Neural cell (in vitro differentiated cells): Measurements from ENCODE around the gene ANKRD62. TPM values are rescaled to one million over a fixed set of nuclear protein-coding genes. Genes with fewer than 3 reads are reported as not detected.

Experiments
- H2AFZ ChIP-seq: fragments of 200-600, 300-800 bp; sonication (generic), shearing (Covaris generic); 2 replicates; pipeline ENCODE4 v1.6.0; 2014; ENCODE audit warnings: low read depth, mild to moderate bottlenecking, antibody characterized with exemption, low read length, moderate library complexity
- H3F3A ChIP-seq: fragments of 200-600 bp; shearing (Covaris generic); 2 replicates; pipeline ENCODE4 v1.6.1; 2016; ENCODE audit warnings: mild to moderate bottlenecking, moderate library complexity, mixed read lengths, antibody characterized with exemption, low read length; ENCODE audit not compliant: insufficient read depth, poor library complexity, severe bottlenecking
- H3K27ac ChIP-seq: fragments of 200-600, 300-800 bp; sonication (generic), shearing (Covaris generic); 2 replicates; pipeline ENCODE4 v1.5.1; 2014; ENCODE audit warnings: mild to moderate bottlenecking, low read length, moderate library complexity
- H3K27me3 ChIP-seq: fragments of 300-800, 200-600 bp; sonication (generic), shearing (Covaris generic); 2 replicates; pipeline ENCODE4 v1.6.0; 2014; ENCODE audit warnings: mild to moderate bottlenecking, low read depth, low read length, moderate library complexity; ENCODE audit not compliant: insufficient read depth
- H3K36me3 ChIP-seq: fragments of 300-800, 200-600 bp; sonication (generic), shearing (Covaris generic); 2 replicates; pipeline ENCODE4 v1.5.1; 2014; ENCODE audit warnings: mild to moderate bottlenecking, antibody characterized with exemption, low read length, moderate library complexity; ENCODE audit not compliant: insufficient read depth
- H3K4me2 ChIP-seq: fragments of 300-800, 200-600 bp; sonication (generic), shearing (Covaris generic); 2 replicates; pipeline ENCODE4 v1.6.0; 2014; ENCODE audit warnings: mild to moderate bottlenecking, low read length
- H3K4me3 ChIP-seq: fragments of 300-800, 200-600 bp; sonication (generic), shearing (Covaris generic); 2 replicates; pipeline ENCODE4 v1.5.1; 2014; ENCODE audit warnings: mild to moderate bottlenecking, low read length, moderate library complexity
- H3K79me2 ChIP-seq: fragments of 200-600 bp; shearing (Covaris generic); replicated peaks from 2 replicates; pipeline ENCODE4 v1.6.0; 2014; ENCODE audit warnings: mild to moderate bottlenecking, low read length, moderate library complexity; ENCODE audit not compliant: insufficient read depth
- H3K9ac ChIP-seq: fragments of 300-800, 200-600 bp; sonication (generic), shearing (Covaris generic); 2 replicates; pipeline ENCODE4 v1.6.1; 2016; ENCODE audit warnings: mild to moderate bottlenecking, low read length, mixed read lengths
- H3K9me2 ChIP-seq: fragments of 200-600 bp; shearing (Covaris generic); 2 replicates; pipeline ENCODE4 v1.6.1; 2016; ENCODE audit warnings: mild to moderate bottlenecking, low read length, mixed read lengths; ENCODE audit not compliant: insufficient read depth
- H3K9me3 ChIP-seq: fragments of 200-600, 300-800 bp; sonication (generic), shearing (Covaris generic); 2 replicates; pipeline ENCODE4 v1.6.1; 2016; ENCODE audit warnings: mild to moderate bottlenecking, mixed run types, low read length, moderate library complexity, mixed read lengths
- H4K20me1 ChIP-seq: fragments of 200-600 bp; shearing (Covaris generic); 2 replicates; pipeline ENCODE4 v1.6.1; 2016; ENCODE audit warnings: mild to moderate bottlenecking, mixed run types; ENCODE audit not compliant: insufficient read depth
- CTCF ChIP-seq: fragments of 450-650 bp; IDR thresholded peaks from 2 replicates; pipeline ENCODE4 v1.5.1; 2014; ENCODE audit warnings: antibody characterized with exemption, mild to moderate bottlenecking, moderate library complexity; ENCODE audit not compliant: poor library complexity, severe bottlenecking
- EP300 ChIP-seq: fragments of 450-650 bp; conservative IDR thresholded peaks from 2 replicates; pipeline ENCODE4 v1.6.1; 2014; ENCODE audit warnings: antibody characterized with exemption, mild to moderate bottlenecking, moderate library complexity; ENCODE audit not compliant: poor library complexity, severe bottlenecking
- EZH2 ChIP-seq: fragments of 200-600, 300-800 bp; shearing (Covaris generic), sonication (generic); IDR thresholded peaks from 2 replicates; pipeline ENCODE4 v1.6.1; 2014; ENCODE audit warnings: antibody characterized with exemption, low read length, borderline replicate concordance, mild to moderate bottlenecking; ENCODE audit not compliant: insufficient read depth, poor library complexity, severe bottlenecking
- MXI1 ChIP-seq: fragments of 450-650 bp; conservative IDR thresholded peaks from 2 replicates; pipeline ENCODE4 v1.6.1; 2014; ENCODE audit warnings: antibody characterized with exemption, mild to moderate bottlenecking; ENCODE audit not compliant: poor library complexity, severe bottlenecking
- POLR2AphosphoS5 ChIP-seq: IDR thresholded peaks from 2 replicates; pipeline ENCODE4 v1.6.1; 2012
- RAD21 ChIP-seq: fragments of 450-650 bp; conservative IDR thresholded peaks from 2 replicates; pipeline ENCODE4 v1.6.1; 2014; ENCODE audit warnings: antibody characterized with exemption, mild to moderate bottlenecking, moderate library complexity
- REST ChIP-seq: IDR thresholded peaks from 2 replicates; pipeline ENCODE4 v1.6.1; 2012; ENCODE audit warnings: borderline replicate concordance
- SMC3 ChIP-seq: fragments of 450-650 bp; conservative IDR thresholded peaks from 2 replicates; pipeline ENCODE4 v1.6.1; 2014; ENCODE audit warnings: antibody characterized with exemption, mild to moderate bottlenecking, moderate library complexity; ENCODE audit not compliant: poor library complexity
- TAF1 ChIP-seq: IDR thresholded peaks from 2 replicates; pipeline ENCODE4 v1.6.1; 2012; ENCODE audit warnings: low read depth
- polyA plus RNA-seq: library from polyadenylated mRNA; depleted of rRNA; stranded (reverse); fragments of >200 nt; gene quantifications from 2 replicates; pipeline ENCODE4 v1.2.3, GENCODE V29; 2014

The ANKRD62 gene
- polyA plus RNA-seq, 1 donor from 2014 or later: not detected

GRCh38 chr18:12162786-12163185, 69.1 kb downstream of the ANKRD62 start:
- no peak overlapping the region for H3K27ac ChIP-seq
- no peak overlapping the region for H2AFZ ChIP-seq
- H3F3A ChIP-seq: no peaks in the 10 kb centered on the region
- H3K79me2 ChIP-seq: no peaks in the 10 kb centered on the region
- no peak overlapping the region for H3K4me2 ChIP-seq
- H3K9me2 ChIP-seq: no peaks in the 10 kb centered on the region
- no peaks in the 10 kb centered on the region for H4K20me1 ChIP-seq
- TF ChIP-seq REST: no peak
- TF ChIP-seq POLR2AphosphoS5: no peak
- TF ChIP-seq RAD21: no peak
- no peak for TF ChIP-seq SMC3
- no peak for TF ChIP-seq CTCF
- no peak for TF ChIP-seq EZH2
- no peak for TF ChIP-seq TAF1
- no peak for TF ChIP-seq MXI1
- no peak for TF ChIP-seq EP300
- H3K27me3 ChIP-seq: no peaks in the 10 kb centered on the region
- no peaks in the 10 kb centered on the region for H3K9me3 ChIP-seq
- no peaks in the 10 kb centered on the region for H3K36me3 ChIP-seq
- no peak overlapping the region for H3K9ac ChIP-seq
- H3K4me3 ChIP-seq: no peak overlapping the region

GRCh38 chr18:12165038-12165768, 71.6 kb downstream of the ANKRD62 start:
- Histone ChIP-seq H3K9me2 (no peaks in the 10 kb centered on the region), H3K9me3 (no peaks in the 10 kb centered on the region), H3K4me2 (no peak overlapping the region), H2AFZ (no peak overlapping the region), H3F3A (no peaks in the 10 kb centered on the region), H3K79me2 (no peaks in the 10 kb centered on the region), H3K4me3 (no peak overlapping the region), H3K27me3 (no peaks in the 10 kb centered on the region), H3K36me3 (no peaks in the 10 kb centered on the region), H3K9ac (no peak overlapping the region), H4K20me1 (no peaks in the 10 kb centered on the region), H3K27ac (no peak overlapping the region)
- no peak for TF ChIP-seq REST
- no peak for TF ChIP-seq MXI1
- TF ChIP-seq POLR2AphosphoS5: no peak
- TF ChIP-seq SMC3: no peak
- no peak for TF ChIP-seq EZH2
- no peak for TF ChIP-seq TAF1
- TF ChIP-seq CTCF: no peak
- TF ChIP-seq EP300: no peak
- TF ChIP-seq RAD21: no peak
